HepG2 (cell line): ENCODE data around the gene CGREF1. TPM values are rescaled to one million over a fixed set of nuclear protein-coding genes. Genes with fewer than 3 reads are reported as not detected.

Source experiments
- ATAC-seq: fragments of 200-7000 bp; cut with Tn5 transposase; 3 replicates; pipeline ENCODE4 v1.9.1; 2020; ENCODE audit warnings: mild to moderate bottlenecking, moderate library complexity
- BruUV-seq: library from RNA; stranded (reverse); fragments of 400-500 nt; replicated peaks from 2 replicates; lab custom pipeline; 2021; lab: Mats Ljungman, UMichigan
- CTCF ChIA-PET: fragments of 300-600 bp; formaldehyde crosslinking; extraction: SDS; loops from one replicate; lab custom pipeline; 2021; ENCODE audit warnings: low total read pairs, inconsistent platforms, low intra/inter-chr PET ratio; lab: Yijun Ruan, JAX
- POLR2A ChIA-PET: fragments of 350-600 bp; sonication (Branson Sonifier 250); formaldehyde crosslinking; loops from one replicate; lab custom pipeline; 2020; ENCODE audit warnings: antibody characterized with exemption, inconsistent platforms; lab: Yijun Ruan, JAX
- DNase-seq: peaks from one replicate; pipeline ENCODE4 v3.0.0-alpha.2; 2015; ENCODE audit warnings: low spot score
- FAIRE-seq: peaks from 3 replicates; lab custom pipeline; 2011; peaks lifted over from hg19 to GRCh38; lab: Jason Lieb, UNC
- H2AFZ ChIP-seq: one replicate; pipeline ENCODE4 v1.6.1; 2011; ENCODE audit warnings: low read length, inconsistent platforms
- H3K27ac ChIP-seq: fragments of 300-600 bp; 3 replicates; pipeline ENCODE4 v1.8.0; 2011; ENCODE audit warnings: mixed run types, mild to moderate bottlenecking, mixed read lengths, low read length, inconsistent platforms; ENCODE audit not compliant: insufficient read depth; ENCODE audit errors: extremely low read length
- H3K27me3 ChIP-seq, 2 experiments: fragments of 200-600 bp in 1 of 2; 2 replicates in 1 of 2; 3 replicates in 1 of 2; pipeline versions ENCODE4 v1.6.0 to v1.8.0; 2011; ENCODE audit warnings: low read length in 2 of 2, mild to moderate bottlenecking in 2 of 2, moderate library complexity in 2 of 2, inconsistent platforms in 1 of 2; ENCODE audit not compliant: insufficient read depth in 2 of 2, control insufficient read depth in 1 of 2
- H3K36me3 ChIP-seq, 2 experiments: fragments of 200-600 bp in 1 of 2; replicated peaks in 1 of 2; 2 replicates in 1 of 2; 3 replicates in 1 of 2; pipeline versions ENCODE4 v1.5.1 to v1.8.0; 2011; ENCODE audit warnings: low read length in 2 of 2, inconsistent platforms in 1 of 2; ENCODE audit not compliant: insufficient read depth in 2 of 2, control insufficient read depth in 1 of 2
- H3K4me1 ChIP-seq: 2 replicates; pipeline ENCODE4 v1.5.1; 2012; ENCODE audit warnings: low read length, inconsistent platforms; ENCODE audit not compliant: insufficient read depth
- H3K4me2 ChIP-seq: 2 replicates; pipeline ENCODE4 v1.6.0; 2011; ENCODE audit warnings: low read depth, low read length, inconsistent platforms
- H3K4me3 ChIP-seq, 3 experiments: fragments of 200-600 bp in 1 of 3; sonication (generic), shearing (Covaris generic) in 1 of 3; replicated peaks in 1 of 3; 2 replicates each; pipeline ENCODE4 v1.5.1; 2011 to 2016; ENCODE audit warnings: low read length in 3 of 3, inconsistent platforms in 2 of 3, low read depth in 2 of 3, mild to moderate bottlenecking in 2 of 3, control low read depth in 1 of 3, mixed read lengths in 1 of 3; ENCODE audit not compliant: insufficient read depth in 1 of 3
- H3K79me2 ChIP-seq: one replicate; pipeline ENCODE4 v1.6.1; 2011; ENCODE audit warnings: low read length, inconsistent platforms; ENCODE audit not compliant: insufficient read depth
- H3K9ac ChIP-seq: 2 replicates; pipeline ENCODE4 v1.6.0; 2011; ENCODE audit warnings: mild to moderate bottlenecking, low read depth, low read length, inconsistent platforms; ENCODE audit not compliant: insufficient read depth
- H3K9me3 ChIP-seq: 2 replicates; pipeline ENCODE4 v1.5.1; 2012; ENCODE audit warnings: mild to moderate bottlenecking, low read length
- H4K20me1 ChIP-seq: 2 replicates; pipeline ENCODE4 v1.6.0; 2011; ENCODE audit warnings: inconsistent platforms, mild to moderate bottlenecking, low read length, moderate library complexity; ENCODE audit not compliant: insufficient read depth
- EED ChIP-seq: sonication (generic); formaldehyde crosslinking; IDR thresholded peaks from 2 replicates; pipeline ENCODE4 v1.5.0; 2020; ENCODE audit warnings: mild to moderate bottlenecking, missing genetic modification reagents
- JARID2 ChIP-seq: sonication (generic); formaldehyde crosslinking; IDR thresholded peaks from 2 replicates; pipeline ENCODE4 v1.8.1; 2023; ENCODE audit warnings: missing genetic modification reagents, inconsistent platforms; ENCODE audit not compliant: insufficient replicate concordance
- MBD4 ChIP-seq: IDR thresholded peaks from 2 replicates; pipeline ENCODE4 v1.6.1; 2012; ENCODE audit warnings: low read length, inconsistent platforms, borderline replicate concordance
- REPIN1 ChIP-seq: sonication (generic); formaldehyde crosslinking; IDR thresholded peaks from 2 replicates; pipeline ENCODE4 v1.8.0; 2022; ENCODE audit warnings: missing genetic modification reagents, low read depth, mild to moderate bottlenecking, borderline replicate concordance
- ZKSCAN8 ChIP-seq: IDR thresholded peaks from 2 replicates; pipeline ENCODE4 v1.6.1; 2016; ENCODE audit warnings: borderline replicate concordance, missing genetic modification reagents, missing compliant biosample characterization
- ZNF3 ChIP-seq: IDR thresholded peaks from 2 replicates; pipeline ENCODE4 v1.7.0; 2017; ENCODE audit warnings: inconsistent platforms
- ZNF484 ChIP-seq: sonication (generic); formaldehyde crosslinking; IDR thresholded peaks from 2 replicates; pipeline ENCODE4 v1.5.1; 2020; ENCODE audit warnings: mild to moderate bottlenecking, low read depth, missing genetic modification reagents, borderline replicate concordance
- ZNF674 ChIP-seq: sonication (generic); formaldehyde crosslinking; IDR thresholded peaks from 2 replicates; pipeline ENCODE4 v1.5.0; 2020; ENCODE audit warnings: low read depth, mild to moderate bottlenecking, missing genetic modification reagents
- ZSCAN12 ChIP-seq: sonication (generic); formaldehyde crosslinking; IDR thresholded peaks from 2 replicates; pipeline ENCODE4 v1.9.0; 2021; ENCODE audit warnings: mild to moderate bottlenecking, missing genetic modification reagents
- ZSCAN21 ChIP-seq: sonication (generic); formaldehyde crosslinking; IDR thresholded peaks from 2 replicates; pipeline ENCODE4 v1.8.0; 2022; ENCODE audit warnings: mild to moderate bottlenecking, missing genetic modification reagents, moderate library complexity, borderline replicate concordance
- ZZZ3 ChIP-seq: sonication (generic); formaldehyde crosslinking; IDR thresholded peaks from 2 replicates; pipeline ENCODE4 v1.4.0; 2020; ENCODE audit warnings: missing genetic modification reagents, mild to moderate bottlenecking, borderline replicate concordance
- WGBS: methylation state at CpG from one replicate; pipeline ENCODE4 v1.1.6; 2017; ENCODE audit warnings: low lambda C conversion rate; 5-methylcytosine and 5-hydroxymethylcytosine counted together
- in situ Hi-C: cut with HindIII; loops from 2 replicates; pipeline ENCODE4 v1.10.0; 2017; ENCODE audit warnings: low pct_unique_long_range_greater_than_20kb; ENCODE audit not compliant: extremely low pct_ligation_motif_present
- intact Hi-C: fragments of 100-400 bp; cut with micrococcal nuclease; formaldehyde crosslinking; loops from one replicate; pipeline ENCODE4 v1.10.0; 2022; ENCODE audit not compliant: unreplicated experiment
- polyA plus RNA-seq, 8 experiments: library from polyadenylated mRNA; depleted of rRNA in 3 of 8; stranded (reverse) in 7 of 8; unstranded in 1 of 8; fragments of >200 nt; fragmentation: Illumina TruSeq in 4 of 8; extraction: Trizol in 4 of 8; gene quantifications; 2 replicates each; pipeline versions ENCODE4 v1.2.1 to v1.2.3, GENCODE V29; 2011 to 2016; ENCODE audit warnings: low read depth in 4 of 8, missing spikeins in 1 of 8, mixed read lengths in 1 of 8; ENCODE audit not compliant: insufficient read depth in 1 of 8
- total RNA-seq, 5 experiments: library from RNA; depleted of rRNA; stranded (reverse); fragments of >200 nt; fragmentation: Illumina TruSeq; extraction: Trizol; gene quantifications; 2 replicates each; pipeline ENCODE4 v1.2.3, GENCODE V29; 2016; ENCODE audit warnings: low read depth in 1 of 5
- TF ChIP-seq, protein P1 (sequence below), 2 experiments: sonication (generic) in 1 of 2; formaldehyde crosslinking in 1 of 2; IDR thresholded peaks; 2 replicates each; pipeline versions ENCODE4 v1.4.0 to v1.6.1; 2018 to 2020; ENCODE audit warnings: missing genetic modification reagents in 2 of 2, borderline replicate concordance in 1 of 2, low read depth in 1 of 2, mild to moderate bottlenecking in 1 of 2, missing biosample characterization in 1 of 2
- TF ChIP-seq, protein P2 (sequence below): sonication (generic); formaldehyde crosslinking; IDR thresholded peaks from 2 replicates; pipeline ENCODE4 v1.8.1; 2023; ENCODE audit warnings: missing genetic modification reagents, mild to moderate bottlenecking, borderline replicate concordance
- TF ChIP-seq, protein P3 (sequence below), 2 experiments: sonication (generic) in 1 of 2; formaldehyde crosslinking in 1 of 2; IDR thresholded peaks; 2 replicates each; pipeline versions ENCODE4 v1.4.0 to v1.6.1; 2016 to 2020; ENCODE audit warnings: borderline replicate concordance in 1 of 2, low read depth in 1 of 2, mild to moderate bottlenecking in 1 of 2, missing genetic modification reagents in 1 of 2

The CGREF1 gene
- total and polyA plus RNA-seq, 2 of the 13 experiments (the other 11 are each of a cell fraction or from before 2014, with no cell fraction given), result 13.9 to 23.4 TPM

DNA sequence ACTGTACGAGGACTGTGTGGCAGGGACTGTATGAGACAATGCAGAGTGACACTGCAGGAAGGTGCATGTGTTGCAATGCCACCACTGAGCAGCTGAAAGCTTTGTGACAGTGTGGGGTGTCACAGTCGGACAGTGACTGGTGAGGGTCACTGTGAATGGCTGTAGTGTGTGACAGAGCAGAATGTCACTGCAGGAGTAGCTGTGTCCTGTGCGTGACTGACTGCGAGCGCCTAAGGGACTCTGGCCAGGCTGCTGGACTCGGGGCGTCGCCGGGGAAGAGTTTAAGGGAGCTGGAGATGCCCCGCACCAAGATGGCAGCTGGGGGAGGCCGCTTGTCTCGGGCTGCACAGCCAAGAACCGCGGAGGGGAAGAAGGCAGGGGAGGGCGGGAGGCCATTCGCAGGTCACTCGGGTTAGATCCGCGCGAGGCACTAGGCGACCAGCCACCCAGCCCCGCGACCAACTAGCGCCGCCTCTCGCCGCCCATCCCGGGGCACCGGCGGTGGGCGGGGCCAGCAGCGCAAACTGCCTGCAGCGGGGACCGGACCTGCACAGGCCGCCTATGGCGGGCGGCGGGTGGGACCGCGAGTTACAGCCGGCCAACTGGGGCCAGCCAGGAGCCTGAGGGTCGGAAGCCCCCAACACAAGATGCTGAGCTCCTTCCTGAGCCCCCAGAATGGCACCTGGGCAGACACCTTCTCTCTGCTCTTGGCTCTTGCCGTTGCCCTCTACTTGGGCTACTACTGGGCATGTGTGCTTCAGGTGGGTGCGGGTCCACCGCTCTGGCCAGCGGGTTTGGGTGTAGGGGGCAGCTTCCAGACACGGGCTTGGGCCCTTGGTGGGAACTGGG is 4.6 kb upstream of the CGREF1 start, which contains the start of gene ABHD1 (continued):
- TF ChIP-seq, protein P1, sequence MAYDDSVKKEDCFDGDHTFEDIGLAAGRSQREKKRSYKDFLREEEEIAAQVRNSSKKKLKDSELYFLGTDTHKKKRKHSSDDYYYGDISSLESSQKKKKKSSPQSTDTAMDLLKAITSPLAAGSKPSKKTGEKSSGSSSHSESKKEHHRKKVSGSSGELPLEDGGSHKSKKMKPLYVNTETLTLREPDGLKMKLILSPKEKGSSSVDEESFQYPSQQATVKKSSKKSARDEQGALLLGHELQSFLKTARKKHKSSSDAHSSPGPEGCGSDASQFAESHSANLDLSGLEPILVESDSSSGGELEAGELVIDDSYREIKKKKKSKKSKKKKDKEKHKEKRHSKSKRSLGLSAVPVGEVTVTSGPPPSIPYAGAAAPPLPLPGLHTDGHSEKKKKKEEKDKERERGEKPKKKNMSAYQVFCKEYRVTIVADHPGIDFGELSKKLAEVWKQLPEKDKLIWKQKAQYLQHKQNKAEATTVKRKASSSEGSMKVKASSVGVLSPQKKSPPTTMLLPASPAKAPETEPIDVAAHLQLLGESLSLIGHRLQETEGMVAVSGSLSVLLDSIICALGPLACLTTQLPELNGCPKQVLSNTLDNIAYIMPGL (CRISPR knock-in tag; IDR thresholded peaks at IDR 0.05; ENCODE audit: borderline replicate concordance in 1 of 2, low read depth in 1 of 2), result peak in 1 of 2 experiments; percentile 87; a peak in 1 of 4 replicates
- TF ChIP-seq REPIN1 (0 out of 2 replicates have a peak, but pooled peaks have one; percentile 9), JARID2 (CRISPR knock-in tag) (no peak)
- TF ChIP-seq, protein P2, sequence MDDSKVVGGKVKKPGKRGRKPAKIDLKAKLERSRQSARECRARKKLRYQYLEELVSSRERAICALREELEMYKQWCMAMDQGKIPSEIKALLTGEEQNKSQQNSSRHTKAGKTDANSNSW (CRISPR knock-in tag), result no peak

DNA sequence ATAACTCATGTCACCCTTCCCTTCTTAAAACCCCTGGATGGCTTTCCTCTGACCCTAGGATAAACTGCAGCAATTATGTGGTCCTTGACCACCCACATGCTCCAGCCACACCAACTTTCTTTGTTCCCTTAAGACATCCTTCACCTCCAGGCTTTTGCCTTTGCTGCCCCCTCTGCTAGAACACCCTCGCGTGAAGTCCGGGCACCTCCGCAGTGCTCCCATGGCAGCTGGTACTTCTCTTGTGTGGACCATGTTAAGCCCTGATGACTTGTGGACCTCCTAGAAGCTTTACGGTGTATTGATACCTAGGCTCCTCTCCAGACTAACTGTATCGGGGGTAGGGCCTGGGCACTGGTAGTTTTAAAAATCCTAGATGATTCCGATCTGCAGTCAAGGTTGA is 3.9 kb upstream of the CGREF1 start:
- Histone ChIP-seq H3K4me1 (peaks cover 63% of the 10 kb centered on the region), H3K9me3 (no peaks in the 10 kb centered on the region), H3K27me3 (peaks cover 2 to 48% of the 10 kb centered on the region in 2 experiments; a peak in 4 of 5 replicates), H4K20me1 (no peaks in the 10 kb centered on the region), H3K4me3 (peak overlapping the region; percentile 46 to 80 (median 62); a peak in 3 of 6 replicates), H3K36me3 (no peaks in the 10 kb centered on the region), H3K27ac (no peak overlapping the region), H3K79me2 (no peaks in the 10 kb centered on the region), H3K4me2 (peak overlapping the region; percentile 99), H2AFZ (peak overlapping the region; percentile 4), H3K9ac (peak overlapping the region; percentile 66; the same call in 1 of the 2 replicates)
- ChIA-PET CTCF (no interaction called here), POLR2A (interaction anchor here (0.9 to 5.3 kb wide), 11 partner anchors 10 to 72 kb away, joined by 3 to 76 read pairs (median 5); partner anchors contain the start of genes KHK, OST4, PREB and PRR30)
- DNase-seq, result no peak
- BruUV-seq, result no TSS peak
- peak; percentile 1; the same call in 2 of the 3 replicates for ATAC-seq
- FAIRE-seq, result no peak
- WGBS, result 47% methylated on average over 7 of the region's 7 CpGs
- intact Hi-C loops (loop anchor here (1.0 kb wide), 1 partner anchor 12 kb away; the partner anchor contains the start of gene PREB), in situ Hi-C loops (no loop called here)
- TF ChIP-seq ZZZ3 (0 out of 2 replicates have a peak, but pooled peaks have one; percentile 5), EED (CRISPR knock-in tag) (no peak), ZSCAN21 (CRISPR knock-in tag) (no peak), MBD4 (no peak), ZSCAN12 (CRISPR knock-in tag) (no peak), ZNF3 (CRISPR knock-in tag) (no peak), ZNF484 (CRISPR knock-in tag) (no peak), ZKSCAN8 (no peak), ZNF674 (CRISPR knock-in tag) (no peak)
- TF ChIP-seq, protein P3, sequence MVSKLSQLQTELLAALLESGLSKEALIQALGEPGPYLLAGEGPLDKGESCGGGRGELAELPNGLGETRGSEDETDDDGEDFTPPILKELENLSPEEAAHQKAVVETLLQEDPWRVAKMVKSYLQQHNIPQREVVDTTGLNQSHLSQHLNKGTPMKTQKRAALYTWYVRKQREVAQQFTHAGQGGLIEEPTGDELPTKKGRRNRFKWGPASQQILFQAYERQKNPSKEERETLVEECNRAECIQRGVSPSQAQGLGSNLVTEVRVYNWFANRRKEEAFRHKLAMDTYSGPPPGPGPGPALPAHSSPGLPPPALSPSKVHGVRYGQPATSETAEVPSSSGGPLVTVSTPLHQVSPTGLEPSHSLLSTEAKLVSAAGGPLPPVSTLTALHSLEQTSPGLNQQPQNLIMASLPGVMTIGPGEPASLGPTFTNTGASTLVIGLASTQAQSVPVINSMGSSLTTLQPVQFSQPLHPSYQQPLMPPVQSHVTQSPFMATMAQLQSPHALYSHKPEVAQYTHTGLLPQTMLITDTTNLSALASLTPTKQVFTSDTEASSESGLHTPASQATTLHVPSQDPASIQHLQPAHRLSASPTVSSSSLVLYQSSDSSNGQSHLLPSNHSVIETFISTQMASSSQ (IDR thresholded peaks at IDR 0.05; ENCODE audit: low read depth), result no peak
- TF ChIP-seq, protein P3 (CRISPR knock-in tag; IDR thresholded peaks at IDR 0.05; ENCODE audit: borderline replicate concordance), result no peak
